T-cell (primary cell): ENCODE results near the gene FOXM1. TPM values are rescaled to one million over a fixed set of nuclear protein-coding genes. Genes with fewer than 3 reads are reported as not detected.

Experiments
- ATAC-seq, 4 experiments: fragments of 200-7000 bp in 3 of 4; fragments of 150-1000 bp in 1 of 4; cut with Tn5 transposase; replicated peaks in 1 of 4; 1 replicate in 3 of 4; 2 replicates in 1 of 4; pipeline ENCODE4 v1.10.0; 2021; ENCODE audit warnings: moderate library complexity in 3 of 4, mild to moderate bottlenecking in 2 of 4, moderate number of reproducible peaks in 1 of 4
- CTCF ChIA-PET, 2 donors: fragments of 300-600 bp; sonication (Branson Sonifier 250); formaldehyde crosslinking; loops; one replicate each; lab custom pipeline; 2022; ENCODE audit warnings: antibody characterized with exemption in 2 of 2; lab: Charles Lee
- POLR2A ChIA-PET, 2 donors: fragments of 300-600 bp; sonication (Branson Sonifier 250); formaldehyde crosslinking; loops; one replicate each; lab custom pipeline; 2022; ENCODE audit warnings: antibody characterized with exemption in 2 of 2; lab: Charles Lee
- DNase-seq, 35 experiments: peaks; one replicate each; pipeline versions ENCODE4 v3.0.0 to v3.0.0-alpha.2; 2013 to 2023
- H3K27ac ChIP-seq: one replicate; pipeline ENCODE4 v1.5.1; 2013; ENCODE audit warnings: low read length
- H3K27me3 ChIP-seq, 2 experiments: replicated peaks in 1 of 2; 1 replicate in 1 of 2; 2 replicates in 1 of 2; pipeline versions ENCODE4 v1.6.1 to v1.7.0; 2013; ENCODE audit warnings: low read length in 1 of 2, mixed read lengths in 1 of 2; ENCODE audit not compliant: control insufficient read depth in 2 of 2, insufficient read depth in 2 of 2; ENCODE audit errors: extremely low read depth in 1 of 2
- H3K36me3 ChIP-seq, 2 donors: 1 replicate in 1 of 2; 2 replicates in 1 of 2; pipeline versions ENCODE4 v1.6.1 to v1.7.0; 2013; ENCODE audit warnings: low read length in 1 of 2; ENCODE audit not compliant: control insufficient read depth in 2 of 2, insufficient read depth in 1 of 2; ENCODE audit errors: extremely low read depth in 1 of 2
- H3K4me1 ChIP-seq, 2 experiments: 1 replicate in 1 of 2; 2 replicates in 1 of 2; pipeline versions ENCODE4 v1.6.1 to v1.7.0; 2013; ENCODE audit warnings: low read length in 2 of 2, mixed read lengths in 1 of 2; ENCODE audit not compliant: insufficient read depth in 2 of 2, control insufficient read depth in 1 of 2; ENCODE audit errors: extremely low read depth in 1 of 2
- H3K4me3 ChIP-seq, 2 donors: 1 replicate in 1 of 2; 2 replicates in 1 of 2; pipeline versions ENCODE4 v1.5.1 to v1.7.0; 2013; ENCODE audit warnings: mild to moderate bottlenecking in 2 of 2, low read length in 1 of 2, moderate library complexity in 1 of 2; ENCODE audit not compliant: control insufficient read depth in 1 of 2; ENCODE audit errors: extremely low read depth in 1 of 2
- H3K9me3 ChIP-seq: 2 replicates; pipeline ENCODE4 v1.7.0; 2013
- H3K27ac Mint-ChIP-seq, 2 donors: one replicate each; pipeline ENCODE4 v1.8.0; 2020 to 2021; ENCODE audit warnings: mild to moderate bottlenecking in 2 of 2, mixed read lengths in 2 of 2
- H3K27me3 Mint-ChIP-seq, 2 donors: one replicate each; pipeline ENCODE4 v1.8.0; 2021 to 2022; ENCODE audit warnings: mixed read lengths in 2 of 2
- H3K36me3 Mint-ChIP-seq: one replicate; pipeline ENCODE4 v1.8.0; 2021; ENCODE audit warnings: mixed read lengths
- H3K4me1 Mint-ChIP-seq, 3 donors: one replicate each; pipeline ENCODE4 v1.8.0; 2020 to 2022; ENCODE audit warnings: mixed read lengths in 3 of 3, mild to moderate bottlenecking in 1 of 3
- H3K4me3 Mint-ChIP-seq, 3 donors: one replicate each; pipeline ENCODE4 v1.8.0; 2020 to 2022; ENCODE audit warnings: mild to moderate bottlenecking in 3 of 3, mixed read lengths in 3 of 3, moderate library complexity in 3 of 3
- H3K9me3 Mint-ChIP-seq, 3 donors: one replicate each; pipeline ENCODE4 v1.8.0; 2020 to 2022; ENCODE audit warnings: mixed read lengths in 3 of 3
- WGBS: methylation state at CpG from one replicate; pipeline ENCODE4 v1.1.5; 2013; ENCODE audit warnings: missing lambda C conversion rate; ENCODE audit not compliant: insufficient coverage; 5-methylcytosine and 5-hydroxymethylcytosine counted together
- total RNA-seq, 35 experiments: library from RNA in 6 of 35; stranded (reverse) in 6 of 35; fragments of 120-200 nt in 1 of 35; gene quantifications; one replicate each; pipeline versions ENCODE4 v1.2.1 to v1.2.4 and lab custom pipeline; 2013 to 2026

FOXM1 gene
- total RNA-seq, 5 donors from 2014 or later (not counting 1 experiment from before 2014, with no cell fraction given): 0.82 to 1.6 (median 1.1) TPM

GRCh38 chr12:2895051-2895451 is 18.1 kb upstream of the FOXM1 start:
- H3K4me3 Mint-ChIP-seq: no peak overlapping the region
- H3K27ac ChIP-seq: no peak overlapping the region
- peaks cover 13 to 23% (median 23%) of the 10 kb centered on the region in 3 donors for H3K4me1 Mint-ChIP-seq
- POLR2A ChIA-PET: interaction anchor here in 1 of 2 donors (0.6 kb wide), 1 partner anchor 1795 kb away, joined by 4 read pairs; no protein-coding TSS in a partner anchor
- H3K27me3 Mint-ChIP-seq: no peaks in the 10 kb centered on the region
- H3K27me3 ChIP-seq: no peaks in the 10 kb centered on the region
- no peak overlapping the region for H3K4me3 ChIP-seq
- CTCF ChIA-PET: no interaction called here
- no peaks in the 10 kb centered on the region for H3K36me3 ChIP-seq
- ATAC-seq (no peak), DNase-seq (no peak)
- no peaks in the 10 kb centered on the region for H3K9me3 Mint-ChIP-seq
- WGBS: no CpG with 5 or more reads among the region's 2 CpGs
- H3K36me3 Mint-ChIP-seq: no peaks in the 10 kb centered on the region
- peaks cover 0 to 15% of the 10 kb centered on the region in 2 experiments for H3K4me1 ChIP-seq
- H3K9me3 ChIP-seq: no peaks in the 10 kb centered on the region
- no peak overlapping the region for H3K27ac Mint-ChIP-seq

GRCh38 chr12:2893007-2893406 is 16.0 kb upstream of the FOXM1 start:
- H3K9me3 ChIP-seq: no peaks in the 10 kb centered on the region
- H3K36me3 ChIP-seq: peaks cover 0 to 3% of the 10 kb centered on the region in 2 donors
- H3K27ac ChIP-seq: no peak overlapping the region
- ATAC-seq (no peak), DNase-seq (no peak)
- ChIA-PET POLR2A (no interaction called here), CTCF (interaction anchor here in 1 of 2 donors (0.7 kb wide), 1 partner anchor 104 kb away, joined by 3 read pairs; no protein-coding TSS in a partner anchor)
- Mint-ChIP-seq H3K4me3 (peak overlapping the region in 2 of 3 donors; percentile 22 to 50), H3K27me3 (no peaks in the 10 kb centered on the region), H3K4me1 (peaks cover 23 to 33% (median 32%) of the 10 kb centered on the region in 3 donors), H3K27ac (no peak overlapping the region), H3K9me3 (no peaks in the 10 kb centered on the region), H3K36me3 (no peaks in the 10 kb centered on the region)
- no peak overlapping the region for H3K4me3 ChIP-seq
- 86% methylated on average over 6 of the region's 8 CpGs for WGBS
- H3K27me3 ChIP-seq: no peaks in the 10 kb centered on the region
- H3K4me1 ChIP-seq: peaks cover 0 to 17% of the 10 kb centered on the region in 2 experiments

GRCh38 chr12:2892246-2892645 is 15.3 kb upstream of the FOXM1 start:
- no peak for DNase-seq
- no peaks in the 10 kb centered on the region for H3K9me3 Mint-ChIP-seq
- H3K4me1 Mint-ChIP-seq: peaks cover 23 to 33% (median 32%) of the 10 kb centered on the region in 3 donors
- Histone ChIP-seq H3K27me3 (no peaks in the 10 kb centered on the region), H3K9me3 (no peaks in the 10 kb centered on the region), H3K4me3 (no peak overlapping the region), H3K27ac (no peak overlapping the region), H3K36me3 (peaks cover 0 to 3% of the 10 kb centered on the region in 2 donors), H3K4me1 (peaks cover 0 to 17% of the 10 kb centered on the region in 2 experiments)
- H3K36me3 Mint-ChIP-seq: no peaks in the 10 kb centered on the region
- WGBS: 96% methylated on average over 9 of the region's 12 CpGs
- ATAC-seq: no peak
- peak overlapping the region; percentile 88 to 94 (median 93) for H3K4me3 Mint-ChIP-seq
- CTCF ChIA-PET: interaction anchor here (0.6 to 0.7 kb wide), 3 partner anchors 73 to 154 kb away, joined by 3 read pairs; no protein-coding TSS in a partner anchor
- no peak overlapping the region for H3K27ac Mint-ChIP-seq
- H3K27me3 Mint-ChIP-seq: no peaks in the 10 kb centered on the region
- POLR2A ChIA-PET: interaction anchor here in 1 of 2 donors (0.6 kb wide), 1 partner anchor 98 kb away, joined by 7 read pairs; the partner anchor contains the start of gene FKBP4

GRCh38 chr12:2891240-2892053 is 14.5 kb upstream of the FOXM1 start:
- POLR2A ChIA-PET: interaction anchor here in 1 of 2 donors (1.1 kb wide), 1 partner anchor 15 kb away, joined by 3 read pairs; the partner anchor contains the start of genes FOXM1 and RHNO1
- peaks cover 23 to 33% (median 31%) of the 10 kb centered on the region in 3 donors for H3K4me1 Mint-ChIP-seq
- peak overlapping the region; percentile 88 to 94 (median 93) for H3K4me3 Mint-ChIP-seq
- no peaks in the 10 kb centered on the region for H3K9me3 Mint-ChIP-seq
- H3K9me3 ChIP-seq: no peaks in the 10 kb centered on the region
- peaks cover under 1 to 3% of the 10 kb centered on the region in 2 donors for H3K36me3 ChIP-seq
- peak; percentile 7 to 18 (median 12) for ATAC-seq
- CTCF ChIA-PET: interaction anchor here (0.5 to 0.7 kb wide), 3 partner anchors 17 to 153 kb away, joined by 3 to 6 read pairs (median 5); no protein-coding TSS in a partner anchor
- no peaks in the 10 kb centered on the region for H3K27me3 Mint-ChIP-seq
- no peaks in the 10 kb centered on the region for H3K27me3 ChIP-seq
- 10% methylated on average over 26 of the region's 42 CpGs for WGBS
- no peaks in the 10 kb centered on the region for H3K36me3 Mint-ChIP-seq
- peak overlapping the region; percentile 87 to 88 for H3K4me3 ChIP-seq
- DNase-seq: peak in 13 of 35 experiments; percentile 4 to 28 (median 16)
- H3K4me1 ChIP-seq: peaks cover 0 to 17% of the 10 kb centered on the region in 2 experiments
- peak overlapping the region; percentile 36 to 96 for H3K27ac Mint-ChIP-seq
- H3K27ac ChIP-seq: peak overlapping the region; percentile 57

GRCh38 chr12:2890388-2891239 is 13.6 kb upstream of the FOXM1 start, which contains the start of gene TULP3:
Gene TULP3, plus strand, starts transcription at chr12:2890891. Its CDS starts 57 bp downstream, at chr12:2890948.
- Histone ChIP-seq H3K9me3 (no peaks in the 10 kb centered on the region), H3K36me3 (peaks cover 3 to 6% of the 10 kb centered on the region in 2 donors), H3K4me1 (peaks cover 0 to 17% of the 10 kb centered on the region in 2 experiments), H3K27me3 (no peaks in the 10 kb centered on the region), H3K27ac (peak within 1 kb of the TSS; percentile 70), H3K4me3 (peak within 1 kb of the TSS; percentile 87 to 88)
- DNase-seq (peak; percentile 95 to 99 (median 98)), ATAC-seq (peak; percentile 98)
- POLR2A ChIA-PET: interaction anchor here (0.6 to 1.1 kb wide), 5 partner anchors 9 to 857 kb away, joined by 3 to 5 read pairs (median 3); partner anchors contain the start of genes FOXM1 (in 1 of the 2) and RHNO1 (in 1 of the 2)
- WGBS: under 1% methylated on average over 83 of the region's 83 CpGs
- peaks cover 21 to 33% (median 29%) of the 10 kb centered on the region in 3 donors for H3K4me1 Mint-ChIP-seq
- no peaks in the 10 kb centered on the region for H3K27me3 Mint-ChIP-seq
- H3K36me3 Mint-ChIP-seq: peaks cover 4% of the 10 kb centered on the region
- CTCF ChIA-PET: interaction anchor here (0.6 to 1.0 kb wide), 4 partner anchors 10 to 71 kb away, joined by 4 to 6 read pairs (median 5); no protein-coding TSS in a partner anchor
- no peaks in the 10 kb centered on the region for H3K9me3 Mint-ChIP-seq
- H3K27ac Mint-ChIP-seq: peak within 1 kb of the TSS; percentile 91 to 96
- peak within 1 kb of the TSS; percentile 88 to 94 (median 93) for H3K4me3 Mint-ChIP-seq
